GM12801 (cell line): ENCODE results near the gene MYO5B.

Experiments used
- TF ChIP-seq, protein P1 (sequence below): IDR thresholded peaks from one replicate; pipeline ENCODE4 v1.5.1; 2011; ENCODE audit warnings: control low read depth; ENCODE audit not compliant: insufficient read length; ENCODE audit errors: extremely low read depth

MYO5B gene

DNA sequence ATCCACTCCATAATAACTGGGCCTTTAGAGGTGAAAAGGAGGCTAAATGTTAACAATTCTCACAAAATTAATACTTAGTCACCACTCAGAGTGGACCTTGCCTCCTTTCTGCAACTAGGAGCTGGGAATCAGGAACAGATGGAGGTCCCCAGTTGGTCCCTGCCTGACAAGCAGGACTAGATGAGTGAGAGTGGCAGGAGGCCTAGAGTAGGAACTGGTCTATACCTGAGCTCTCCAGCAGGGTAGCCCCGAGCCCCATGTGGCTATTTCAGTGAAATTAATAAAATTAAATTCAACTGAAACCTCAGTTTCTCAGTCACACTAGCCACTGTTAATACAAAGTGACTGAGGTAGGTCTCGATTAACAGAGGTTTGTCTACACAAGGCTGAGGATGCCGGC, 150.5 kb downstream of the MYO5B start:
- TF ChIP-seq, protein P1, sequence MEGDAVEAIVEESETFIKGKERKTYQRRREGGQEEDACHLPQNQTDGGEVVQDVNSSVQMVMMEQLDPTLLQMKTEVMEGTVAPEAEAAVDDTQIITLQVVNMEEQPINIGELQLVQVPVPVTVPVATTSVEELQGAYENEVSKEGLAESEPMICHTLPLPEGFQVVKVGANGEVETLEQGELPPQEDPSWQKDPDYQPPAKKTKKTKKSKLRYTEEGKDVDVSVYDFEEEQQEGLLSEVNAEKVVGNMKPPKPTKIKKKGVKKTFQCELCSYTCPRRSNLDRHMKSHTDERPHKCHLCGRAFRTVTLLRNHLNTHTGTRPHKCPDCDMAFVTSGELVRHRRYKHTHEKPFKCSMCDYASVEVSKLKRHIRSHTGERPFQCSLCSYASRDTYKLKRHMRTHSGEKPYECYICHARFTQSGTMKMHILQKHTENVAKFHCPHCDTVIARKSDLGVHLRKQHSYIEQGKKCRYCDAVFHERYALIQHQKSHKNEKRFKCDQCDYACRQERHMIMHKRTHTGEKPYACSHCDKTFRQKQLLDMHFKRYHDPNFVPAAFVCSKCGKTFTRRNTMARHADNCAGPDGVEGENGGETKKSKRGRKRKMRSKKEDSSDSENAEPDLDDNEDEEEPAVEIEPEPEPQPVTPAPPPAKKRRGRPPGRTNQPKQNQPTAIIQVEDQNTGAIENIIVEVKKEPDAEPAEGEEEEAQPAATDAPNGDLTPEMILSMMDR: no peak

DNA sequence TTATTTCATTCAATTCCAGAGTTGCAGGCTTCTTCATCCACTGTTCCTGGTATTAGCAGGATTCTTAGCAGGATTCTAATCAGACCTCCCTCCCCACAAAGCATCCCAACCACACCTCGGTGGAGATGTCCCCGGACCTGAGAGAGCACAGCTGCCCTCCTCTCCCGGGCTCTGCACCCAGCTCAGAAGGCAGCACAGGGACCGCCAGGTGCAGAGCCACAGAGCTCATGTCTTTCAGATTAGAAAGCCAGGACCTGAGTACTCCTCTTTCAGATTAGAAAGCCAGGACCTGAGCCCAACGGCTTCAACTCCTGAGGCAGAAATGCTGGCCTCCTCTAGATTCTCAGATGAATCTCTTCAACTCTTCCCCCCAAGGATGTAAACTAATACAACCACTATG, 152.3 kb downstream of the MYO5B start:
- TF ChIP-seq, protein P1: no peak

DNA sequence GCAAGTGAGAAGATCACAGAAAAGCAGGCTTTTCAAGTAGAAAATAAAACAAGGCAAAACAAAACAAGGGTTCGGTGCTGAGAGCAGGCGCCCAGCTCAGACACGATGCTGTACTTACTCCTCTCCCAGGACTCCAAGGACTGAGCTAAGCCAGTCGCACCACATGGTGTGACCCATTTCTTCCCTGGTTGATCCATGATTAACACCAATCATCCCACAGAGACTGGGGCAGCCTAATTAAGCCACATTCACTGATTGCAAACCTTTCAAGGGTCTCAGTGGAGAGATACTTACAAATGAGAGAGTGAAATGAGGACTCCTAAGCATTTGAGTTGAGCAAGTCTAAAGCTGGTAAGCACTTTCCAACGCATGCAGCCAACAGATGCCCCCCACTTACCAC, 155.2 kb downstream of the MYO5B start:
- TF ChIP-seq, protein P1: no peak

DNA sequence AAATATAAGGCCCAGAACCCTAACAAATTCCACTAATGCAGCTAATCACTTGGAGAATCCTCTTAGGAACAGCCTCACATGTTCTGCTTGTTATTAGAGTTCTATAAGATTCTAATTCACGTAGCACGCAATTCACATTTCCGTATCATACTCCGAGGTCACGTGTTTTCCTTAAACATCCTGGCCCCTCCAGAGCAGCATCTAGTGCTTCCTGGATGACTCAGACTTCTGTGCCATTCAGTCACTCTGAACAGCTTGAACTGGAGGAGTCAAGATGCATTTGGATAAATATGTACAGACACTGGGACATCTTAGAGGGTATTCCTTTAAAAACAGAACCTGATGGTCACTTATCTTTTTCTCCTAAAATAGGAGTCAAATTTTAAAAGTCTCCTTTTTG, 156.5 kb downstream of the MYO5B start:
- TF ChIP-seq, protein P1: no peak

DNA sequence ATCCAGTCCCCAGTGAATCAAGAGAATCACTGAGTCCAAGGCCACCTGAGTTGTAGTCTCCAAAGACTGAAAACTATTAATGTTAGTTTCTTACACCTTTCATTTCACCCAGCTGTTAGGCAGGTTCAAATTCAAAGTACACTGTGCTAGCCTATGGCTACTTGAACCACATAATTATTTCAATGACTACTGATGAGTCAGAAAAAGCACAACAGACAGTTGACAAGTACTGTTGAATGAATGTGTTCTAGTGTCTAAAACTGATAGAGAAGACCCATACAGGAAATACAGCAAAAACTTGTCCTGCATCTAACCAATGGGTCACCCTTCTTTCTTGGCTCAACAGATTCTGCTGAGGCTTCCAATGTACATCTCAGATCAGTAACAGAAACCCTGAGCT, 160.9 kb downstream of the MYO5B start:
- TF ChIP-seq, protein P1: no peak

DNA sequence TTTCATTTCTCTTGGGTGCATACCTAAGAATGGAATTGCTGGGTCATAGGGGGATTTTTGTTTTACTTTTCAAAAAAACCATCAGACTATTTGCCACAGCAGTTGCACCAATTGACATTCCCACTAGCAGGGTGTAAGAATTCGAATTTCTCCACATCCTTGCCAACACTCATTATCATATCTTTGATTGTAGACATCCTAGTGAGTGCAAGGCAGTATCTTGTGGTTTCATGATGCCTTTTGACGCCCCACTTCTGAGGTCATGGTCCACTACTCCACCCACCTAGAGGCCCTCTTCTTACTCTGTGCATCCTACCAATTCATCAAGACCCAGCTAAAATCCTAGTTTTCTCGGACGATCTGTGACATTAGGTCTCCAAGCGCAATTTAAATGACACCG, 161.9 kb downstream of the MYO5B start:
- TF ChIP-seq, protein P1: no peak

DNA sequence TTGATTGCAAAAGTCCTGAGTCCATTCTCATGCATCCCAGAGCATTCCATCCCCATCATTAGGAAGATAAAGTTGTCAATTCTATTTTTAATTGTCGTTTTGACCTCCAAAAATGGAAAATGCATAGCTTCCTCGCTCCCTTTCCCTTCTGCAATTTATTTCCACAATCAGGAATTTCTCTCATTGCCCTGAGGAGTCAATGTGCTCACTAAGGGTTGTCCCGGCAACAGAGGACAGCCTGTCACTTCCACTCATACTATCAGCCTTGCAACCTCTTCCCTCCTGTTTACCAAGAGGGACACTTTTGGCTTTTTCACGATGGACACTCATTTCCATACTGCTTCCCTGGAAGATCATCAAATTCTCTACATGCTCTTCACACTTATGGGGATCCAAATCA, 164.8 kb downstream of the MYO5B start:
- TF ChIP-seq, protein P1: no peak

DNA sequence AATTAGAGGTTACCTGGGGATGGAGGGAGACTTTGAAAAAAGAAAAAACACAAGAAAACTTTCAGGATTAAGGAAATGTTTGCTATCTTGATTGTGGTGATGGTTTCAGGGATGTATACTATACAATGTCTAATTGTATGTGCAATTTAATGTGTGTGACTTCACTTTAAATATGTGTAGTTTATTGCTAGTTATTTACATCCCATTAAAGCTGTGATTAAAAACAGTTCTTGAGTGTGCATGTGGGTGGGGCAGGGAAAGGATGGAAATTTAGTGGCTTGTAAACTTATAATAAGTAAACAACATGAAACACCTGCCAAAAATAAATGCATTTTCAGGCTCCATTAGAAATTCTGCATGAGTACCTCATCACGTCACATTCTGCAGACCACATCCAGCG, 167.0 kb downstream of the MYO5B start:
- TF ChIP-seq, protein P1: no peak
